GM19351 (cell line): ENCODE measurements around the gene ZSWIM3.

Experiments
- ATAC-seq: cut with Tn5 transposase; IDR thresholded peaks from one replicate; pipeline ENCODE4 v1.9.1; 2021; ENCODE audit warnings: mild to moderate bottlenecking, moderate library complexity; ENCODE audit not compliant: unreplicated experiment

The ZSWIM3 gene

DNA sequence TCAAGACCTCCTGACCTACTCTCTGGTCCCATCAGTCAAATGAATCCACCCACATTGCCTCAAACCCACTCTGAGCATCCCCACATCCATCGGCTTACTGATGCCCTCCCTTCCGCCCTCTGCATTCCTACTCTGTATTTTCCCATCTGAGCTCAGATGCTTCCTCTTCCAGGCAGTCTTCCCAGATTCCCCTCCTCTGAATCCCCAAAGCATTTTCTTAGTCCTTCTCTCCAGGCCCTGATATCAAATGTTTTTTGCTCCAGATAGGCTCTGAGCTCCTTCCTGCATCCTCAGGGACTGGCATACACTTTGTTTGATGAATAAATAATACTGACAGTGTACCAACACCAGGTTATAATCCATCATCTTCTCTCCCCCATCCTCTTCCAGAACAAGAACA, 50.7 kb downstream of the ZSWIM3 start:
- no peak for ATAC-seq

DNA sequence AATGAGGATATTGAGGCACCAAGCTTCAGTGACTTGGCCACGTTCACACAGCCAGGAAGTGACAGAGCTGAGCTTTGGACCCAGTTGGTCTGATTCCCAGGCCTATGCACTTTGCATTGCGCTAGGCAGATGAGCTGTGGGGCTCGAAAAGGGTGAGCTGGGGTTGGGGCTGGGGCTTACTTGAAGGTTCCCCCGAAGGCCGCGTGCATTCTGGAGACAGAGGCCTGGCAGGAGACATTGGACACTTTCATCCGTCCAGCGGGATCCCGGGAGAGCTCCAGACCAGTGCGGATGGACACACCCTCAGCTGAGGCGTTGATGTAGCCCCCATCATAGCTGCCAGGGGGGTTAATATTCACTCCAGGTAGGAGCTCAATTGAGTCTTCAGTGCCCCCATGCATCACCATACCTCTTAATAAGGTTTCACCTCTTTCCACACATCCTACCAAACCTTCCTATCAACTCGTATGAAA, 52.0 kb downstream of the ZSWIM3 start:
- ATAC-seq = no peak

DNA sequence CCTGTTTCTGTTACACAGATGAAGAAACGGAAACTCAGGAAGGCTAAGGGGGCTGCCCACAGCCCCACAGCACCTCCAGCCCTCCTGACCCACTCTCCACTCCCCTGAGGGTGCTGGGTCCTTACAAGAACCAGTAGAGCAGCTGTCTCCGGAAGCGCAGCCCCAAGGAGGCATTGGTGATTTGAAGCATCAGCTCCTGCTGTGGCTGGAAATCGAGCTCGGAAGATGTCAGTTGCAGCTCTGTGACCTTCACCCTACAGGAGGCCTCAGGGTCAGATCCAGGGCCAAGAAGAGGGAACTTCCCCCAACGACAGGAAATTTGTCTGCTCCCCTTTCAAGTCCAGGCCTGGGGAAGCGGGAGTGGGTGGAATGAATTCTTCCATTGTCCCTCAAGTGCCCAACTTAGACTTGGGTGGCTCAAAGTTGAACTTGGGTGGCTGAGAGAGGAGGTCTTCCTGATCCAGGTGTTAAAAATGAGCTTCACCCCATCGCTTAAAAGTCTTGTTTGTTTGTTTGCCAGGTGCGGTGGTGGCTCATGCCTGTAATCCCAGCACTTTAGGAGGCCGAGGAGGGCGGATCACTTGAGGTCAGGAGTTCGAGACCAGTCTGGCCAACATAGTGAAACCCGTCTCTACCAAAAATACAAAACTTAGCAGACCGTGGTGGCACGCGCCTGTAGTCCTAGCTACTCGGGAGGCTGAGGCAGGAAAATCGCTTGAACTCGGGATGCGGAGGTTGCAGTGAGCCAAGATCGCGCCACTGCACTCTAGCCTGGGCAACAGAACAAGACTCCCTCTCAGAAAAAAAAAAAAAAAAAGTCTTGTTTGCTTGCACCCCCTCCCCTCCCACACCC, 52.6 kb downstream of the ZSWIM3 start:
- no peak for ATAC-seq

DNA sequence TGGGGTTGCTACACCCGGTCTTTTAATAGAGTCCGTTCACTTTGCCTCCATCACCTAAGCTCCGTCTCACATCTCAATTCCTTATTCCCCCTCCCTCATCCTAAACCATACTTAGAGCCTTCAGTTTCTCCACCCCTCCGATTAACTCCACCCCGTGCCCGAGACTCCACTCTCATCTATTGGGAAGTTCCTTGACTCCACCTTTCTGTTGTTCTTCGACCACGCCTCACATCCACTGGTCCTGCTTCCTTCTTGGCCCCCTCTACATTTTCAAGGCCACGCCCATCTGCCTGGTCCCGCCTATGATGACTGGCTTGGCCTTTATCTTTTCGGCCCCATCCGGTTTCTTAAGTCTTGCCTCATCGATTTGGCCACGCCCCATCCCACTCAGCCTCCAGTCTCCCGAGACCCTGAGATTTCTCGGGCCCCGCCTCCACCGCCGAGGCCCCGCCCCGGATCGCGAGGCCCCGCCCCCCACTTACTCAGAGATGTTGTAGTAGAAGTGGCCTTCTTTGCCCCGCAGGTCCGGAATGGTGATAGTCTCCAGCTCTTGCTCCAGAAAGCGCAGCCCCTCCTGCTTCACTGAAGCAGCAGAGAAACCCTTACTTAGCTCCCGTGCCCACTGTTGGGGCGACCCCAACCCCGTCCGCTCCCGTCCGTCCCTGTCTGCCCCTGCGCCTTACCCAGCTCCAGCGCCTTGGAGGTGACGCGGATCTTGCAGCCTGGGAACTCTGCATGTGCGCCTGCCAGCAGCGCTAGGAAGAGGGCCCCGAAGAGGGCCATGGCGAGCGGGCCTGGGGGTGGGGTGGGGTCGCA, 53.5 kb downstream of the ZSWIM3 start:
- ATAC-seq = peak; percentile 87

DNA sequence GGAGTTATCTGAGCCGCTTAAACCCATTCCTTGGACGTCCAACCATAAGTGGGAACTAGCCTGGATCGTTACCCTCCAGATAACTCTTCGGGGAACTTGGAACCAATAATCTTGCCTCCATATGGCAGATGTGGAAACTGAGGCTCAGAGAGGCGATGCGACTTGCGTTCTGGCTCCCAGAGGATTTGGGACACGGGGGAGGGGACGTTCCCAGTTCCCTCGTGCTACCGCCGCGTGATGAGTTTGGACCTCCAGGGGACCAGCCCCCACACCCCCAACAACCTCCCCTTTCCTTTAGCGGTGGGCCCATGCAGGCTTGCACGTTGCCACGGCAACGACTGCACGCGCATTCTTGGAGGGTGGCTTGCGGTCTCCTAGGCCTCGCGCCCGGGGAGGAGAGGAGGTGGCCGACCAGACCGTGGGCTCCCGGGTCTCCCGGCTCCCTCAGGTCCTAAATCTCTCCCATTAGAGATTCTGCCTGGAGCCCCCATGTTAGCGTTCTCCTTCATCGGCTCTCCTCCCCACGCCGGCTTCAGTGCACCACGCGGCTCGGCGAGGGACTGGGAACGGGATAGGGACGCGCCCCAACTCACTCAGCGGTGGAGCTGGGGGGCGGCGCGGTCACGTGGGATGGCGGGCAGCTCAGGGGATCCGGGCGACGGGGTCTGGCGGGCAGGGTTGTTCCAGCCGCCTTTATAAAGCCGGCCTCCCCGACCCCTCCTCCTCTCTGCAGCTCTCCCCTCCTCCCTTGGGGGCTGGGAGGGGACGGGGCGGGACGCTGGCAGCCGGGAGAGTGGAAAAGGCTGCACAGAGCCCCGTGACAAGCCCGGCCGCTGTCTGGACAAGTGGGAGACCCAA, 54.3 kb downstream of the ZSWIM3 start, which contains the start of gene PLTP:
PLTP (minus strand) TSS at position 670 of the 858 bp plus-strand sequence. CDS start 703 bp downstream, outside the sequence.
- no peak for ATAC-seq

DNA sequence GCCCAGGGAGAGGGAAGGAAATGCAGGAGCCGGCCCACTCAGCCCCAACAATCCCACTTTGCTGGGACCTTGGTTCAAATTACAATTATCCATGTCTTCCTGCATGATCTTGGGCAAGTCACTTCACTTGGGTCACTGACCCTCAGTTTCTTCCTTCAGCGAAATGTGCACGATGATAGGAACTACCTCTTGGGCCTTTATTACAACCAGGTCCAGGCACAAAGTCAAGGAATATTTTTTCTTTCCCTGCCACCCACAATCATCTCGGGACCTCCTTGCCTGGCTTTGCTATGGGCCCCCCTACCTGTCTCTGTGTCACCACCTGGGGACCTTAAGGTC, 54.9 kb downstream of the ZSWIM3 start:
- ATAC-seq = no peak

DNA sequence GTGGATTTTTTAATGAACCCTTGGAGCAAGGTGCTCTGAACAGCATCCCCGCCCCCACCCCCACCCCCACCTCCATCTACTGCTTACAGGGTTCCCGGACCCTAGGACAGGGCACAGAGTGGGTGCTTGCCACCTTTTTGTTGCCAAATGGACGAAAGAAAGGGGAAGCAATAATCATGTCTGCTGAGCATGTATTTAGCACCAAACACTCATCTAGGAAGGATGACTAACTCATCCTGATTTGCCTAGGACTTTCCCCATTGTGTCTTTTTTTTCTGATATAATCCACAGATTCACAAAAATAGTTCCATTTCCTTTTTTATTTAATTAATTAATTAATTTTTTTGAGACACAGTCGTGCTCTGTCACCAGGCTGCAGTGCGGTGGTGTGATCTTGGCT, 55.7 kb downstream of the ZSWIM3 start:
- no peak for ATAC-seq

DNA sequence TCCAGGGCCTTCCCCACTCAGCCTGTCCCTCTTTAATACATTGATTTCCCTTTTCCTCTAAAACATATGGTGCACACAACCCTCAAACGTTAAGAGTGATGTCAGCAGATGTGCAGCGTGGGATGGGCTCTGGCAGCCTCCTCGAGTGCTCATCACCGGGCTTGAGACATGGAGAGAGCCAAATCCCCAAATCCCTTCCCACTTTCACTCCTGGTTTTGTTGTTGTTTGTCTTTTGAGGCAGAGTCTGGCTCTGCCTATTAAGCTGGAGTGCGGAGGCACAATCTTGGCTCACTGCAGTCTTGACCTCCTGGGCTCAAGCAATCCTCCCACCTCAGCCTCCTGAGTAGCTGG, 60.4 kb downstream of the ZSWIM3 start:
- ATAC-seq = no peak

DNA sequence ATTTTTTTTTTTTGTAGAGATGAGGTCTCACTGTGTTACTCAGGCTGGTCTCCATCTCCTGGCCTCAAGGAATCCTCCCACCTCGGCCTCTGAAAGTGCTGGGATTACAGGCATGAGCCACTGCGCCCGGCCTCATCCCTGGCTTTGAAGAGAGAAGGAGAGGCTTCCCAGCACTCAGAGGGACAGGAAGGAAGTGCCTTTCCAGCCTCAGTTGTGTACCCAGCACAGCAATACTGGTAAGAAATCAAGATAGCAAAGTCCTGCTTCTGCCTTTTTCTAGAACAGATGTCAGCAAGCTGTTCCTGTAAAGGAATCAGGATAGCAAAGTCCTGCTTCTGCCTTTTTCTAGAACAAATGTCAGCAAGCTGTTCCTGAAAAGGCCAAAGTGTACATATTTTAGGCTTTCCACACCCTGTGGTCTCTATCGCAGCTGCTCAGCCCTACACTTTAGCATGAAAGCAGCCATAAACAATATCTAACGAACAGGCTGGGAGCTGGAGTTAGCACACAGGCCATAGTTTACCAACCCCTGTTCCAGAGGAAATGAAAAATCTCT, 60.8 kb downstream of the ZSWIM3 start:
- ATAC-seq = no peak

DNA sequence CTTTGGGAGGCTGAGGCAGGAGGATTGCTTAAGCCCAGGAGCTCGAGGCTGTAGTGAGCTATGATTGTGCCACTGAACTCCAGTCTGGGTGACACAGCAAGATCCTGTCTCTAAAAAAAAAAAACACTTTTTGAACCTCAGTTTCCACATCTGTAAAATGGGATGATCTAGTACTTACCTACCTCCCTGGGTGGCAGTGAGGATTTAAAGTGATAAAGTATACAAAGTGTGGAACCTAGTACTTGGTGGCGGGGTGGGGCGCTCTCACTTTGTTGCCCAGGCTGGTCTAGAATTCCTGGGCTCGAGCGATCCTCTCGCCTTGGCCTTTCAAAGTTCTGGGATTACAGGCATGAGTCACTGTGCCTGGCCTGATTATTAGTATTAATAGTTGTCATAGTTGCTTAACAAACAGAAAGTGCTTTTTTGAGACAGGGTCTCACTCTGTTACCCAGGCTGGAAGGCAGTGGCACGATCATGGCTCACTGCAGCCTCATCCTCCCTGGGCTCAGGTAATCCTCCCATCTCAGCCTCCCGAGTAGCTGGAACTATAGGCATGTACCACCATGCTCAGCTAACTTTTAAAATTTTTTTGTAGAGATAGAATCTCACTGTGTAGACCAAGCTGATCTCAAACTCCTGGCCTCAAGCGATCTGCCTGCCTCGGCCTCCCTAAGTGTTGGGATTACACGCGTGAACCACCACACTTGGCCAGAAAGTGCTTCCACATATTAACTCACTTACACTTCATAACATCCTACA, 61.5 kb downstream of the ZSWIM3 start:
- no peak for ATAC-seq

DNA sequence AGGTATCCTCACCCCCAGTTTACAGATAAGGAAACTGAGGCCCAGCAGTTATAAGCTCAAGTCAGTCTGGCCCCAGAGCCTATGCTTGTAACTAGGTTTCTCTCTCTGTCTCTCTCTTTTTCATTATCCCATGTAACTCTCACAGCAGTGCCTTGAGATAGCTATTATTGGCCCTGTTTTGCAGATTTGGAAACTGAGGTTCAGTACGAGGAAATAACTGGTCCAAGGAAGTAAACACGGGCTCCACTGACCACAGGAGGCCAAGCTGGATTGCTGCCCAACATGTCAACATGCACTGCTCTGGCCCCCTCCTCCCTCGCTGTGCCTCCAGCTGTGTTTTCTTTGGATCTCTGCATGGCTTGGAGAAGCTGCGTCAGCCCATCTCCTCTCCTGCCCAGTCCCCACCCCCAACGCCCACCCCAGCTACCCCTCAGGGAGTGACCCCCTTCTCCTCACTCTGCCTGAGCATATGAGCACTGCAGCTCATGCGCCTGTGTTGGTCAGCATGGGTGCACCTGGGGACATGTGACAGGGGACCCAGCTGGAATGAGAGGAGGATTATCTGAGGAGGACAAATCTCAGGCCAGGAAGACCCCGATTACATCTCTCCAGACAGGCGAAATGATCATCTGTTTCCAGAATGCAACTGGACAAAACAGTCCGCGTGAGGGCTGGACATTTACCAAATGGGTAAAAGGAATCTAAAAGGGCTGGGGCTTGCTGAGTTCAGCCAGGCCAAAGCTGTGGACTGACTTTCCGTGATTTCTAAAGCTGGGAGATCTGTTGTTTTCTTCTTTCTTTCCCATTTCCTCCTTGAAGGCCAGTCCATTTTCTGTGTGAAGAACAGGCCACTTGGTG, 62.4 kb downstream of the ZSWIM3 start:
- no peak for ATAC-seq

DNA sequence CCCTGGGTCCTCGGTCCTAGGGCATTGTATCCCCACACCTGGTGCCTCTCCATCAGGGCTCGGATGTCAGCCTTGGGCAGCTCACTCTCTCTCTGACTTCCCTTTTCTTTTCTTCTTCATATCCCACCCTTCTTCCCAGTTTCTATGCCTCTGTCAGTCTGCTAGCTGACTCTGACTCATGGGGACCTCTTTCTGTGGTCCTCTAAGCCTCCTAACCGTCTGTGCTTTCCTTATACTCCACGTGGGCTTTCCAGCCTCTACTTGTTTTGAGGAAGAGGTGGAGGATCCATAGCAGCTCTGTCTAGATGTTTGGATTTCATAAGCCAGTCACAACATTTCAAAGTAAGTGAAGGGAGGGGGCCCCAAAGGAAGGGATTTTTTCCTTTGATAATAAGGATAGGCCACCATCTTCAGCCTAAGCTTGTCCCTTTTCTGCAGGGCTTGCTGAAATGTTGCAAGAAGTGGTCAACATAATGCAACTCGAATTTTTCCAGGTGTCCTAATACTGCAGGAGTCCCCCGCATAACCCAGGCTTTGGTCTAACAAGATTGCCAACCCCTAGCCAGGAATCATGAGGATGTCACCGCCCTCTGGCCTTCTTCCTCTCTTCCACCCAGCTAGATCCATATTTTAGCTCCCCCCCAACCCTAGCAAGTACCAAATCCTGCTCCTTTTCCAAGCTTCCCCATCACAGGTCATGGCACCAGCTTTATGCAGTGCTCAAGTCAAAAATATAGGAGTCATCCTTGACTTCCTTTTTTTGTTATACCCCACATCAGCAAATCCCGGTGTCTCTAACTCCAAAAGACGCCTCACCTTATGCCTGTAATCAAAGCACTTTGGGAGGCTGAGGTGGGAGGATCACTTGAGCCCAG, 63.3 kb downstream of the ZSWIM3 start:
- ATAC-seq = no peak

DNA sequence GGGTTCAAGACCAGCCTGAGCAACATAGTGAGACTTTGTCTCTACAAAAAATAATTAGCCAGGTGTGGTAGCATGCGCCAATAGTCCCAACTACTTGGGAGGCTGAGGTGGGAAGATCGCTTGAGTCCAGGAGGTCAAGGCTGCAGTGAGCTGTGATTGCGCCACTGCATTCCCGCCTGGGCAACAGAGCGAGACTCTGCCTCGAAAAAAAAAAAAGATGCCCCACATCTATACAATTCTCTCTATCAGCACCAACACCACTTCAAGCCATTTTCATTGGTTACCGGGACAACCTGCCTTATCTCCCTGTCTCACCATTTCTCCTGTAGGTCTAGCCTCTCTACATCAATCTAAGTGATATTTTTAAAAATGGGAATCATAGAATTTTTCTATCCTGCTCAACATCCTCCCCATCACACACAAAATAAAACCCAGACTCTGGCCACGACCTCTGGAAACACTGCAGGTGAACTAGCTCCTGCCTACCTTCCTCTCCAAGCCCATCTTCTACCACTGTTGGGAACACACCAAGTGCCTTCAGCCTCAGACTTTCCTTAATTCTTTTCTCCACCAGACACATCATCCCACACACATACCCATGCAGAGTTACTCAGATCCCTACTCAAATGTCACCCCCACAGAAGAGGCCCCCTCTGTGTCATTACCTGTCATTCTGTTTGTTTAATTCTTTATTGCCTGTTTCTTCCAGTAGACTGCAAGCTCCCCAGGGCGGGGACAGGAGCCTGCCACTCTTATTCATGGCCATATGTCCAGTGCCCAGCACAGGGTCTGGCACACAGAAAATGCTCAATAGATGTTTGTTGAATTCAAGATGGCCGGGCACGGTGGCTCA, 64.1 kb downstream of the ZSWIM3 start:
- no peak for ATAC-seq

DNA sequence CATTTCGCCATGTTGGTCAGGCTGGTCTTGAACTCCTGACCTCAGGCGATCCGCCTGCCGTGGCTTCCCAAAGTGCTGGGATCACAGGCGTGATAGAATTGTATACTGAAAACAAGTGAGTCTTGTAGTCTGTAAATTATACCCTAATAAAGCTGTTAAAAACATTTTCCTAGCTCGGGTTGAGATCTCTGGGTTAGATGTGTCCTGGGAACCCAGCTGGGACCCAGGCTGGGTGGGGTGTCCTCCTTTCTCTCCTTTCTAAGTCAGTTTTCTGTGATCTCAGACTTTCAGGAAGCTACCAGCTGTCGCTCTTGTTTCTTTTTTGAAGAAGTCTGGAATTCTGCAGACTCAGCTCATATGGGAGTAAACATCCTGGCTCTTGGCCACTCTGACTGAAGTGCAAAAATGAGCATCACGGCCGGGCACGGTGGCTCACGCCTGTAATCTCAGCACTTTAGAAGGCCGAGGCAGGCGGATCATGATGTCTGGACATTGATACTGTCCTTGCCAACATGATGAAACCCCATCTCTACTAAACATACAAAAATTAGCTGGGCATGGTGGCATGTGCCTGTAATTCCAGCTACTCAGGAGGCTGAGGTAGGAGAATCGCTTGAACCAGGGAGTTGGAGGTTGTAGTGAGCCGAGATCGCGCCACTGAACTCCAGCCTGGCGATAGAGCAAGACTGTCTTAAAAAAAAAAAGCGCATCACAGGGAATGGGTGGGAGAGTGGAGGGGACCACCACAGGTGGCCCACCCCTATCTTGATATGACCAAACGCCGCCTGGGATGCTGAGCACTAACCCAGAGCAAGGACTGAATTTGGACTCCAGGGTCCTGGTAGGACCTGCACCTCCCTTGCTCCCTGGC, 67.2 kb downstream of the ZSWIM3 start:
- ATAC-seq = no peak

DNA sequence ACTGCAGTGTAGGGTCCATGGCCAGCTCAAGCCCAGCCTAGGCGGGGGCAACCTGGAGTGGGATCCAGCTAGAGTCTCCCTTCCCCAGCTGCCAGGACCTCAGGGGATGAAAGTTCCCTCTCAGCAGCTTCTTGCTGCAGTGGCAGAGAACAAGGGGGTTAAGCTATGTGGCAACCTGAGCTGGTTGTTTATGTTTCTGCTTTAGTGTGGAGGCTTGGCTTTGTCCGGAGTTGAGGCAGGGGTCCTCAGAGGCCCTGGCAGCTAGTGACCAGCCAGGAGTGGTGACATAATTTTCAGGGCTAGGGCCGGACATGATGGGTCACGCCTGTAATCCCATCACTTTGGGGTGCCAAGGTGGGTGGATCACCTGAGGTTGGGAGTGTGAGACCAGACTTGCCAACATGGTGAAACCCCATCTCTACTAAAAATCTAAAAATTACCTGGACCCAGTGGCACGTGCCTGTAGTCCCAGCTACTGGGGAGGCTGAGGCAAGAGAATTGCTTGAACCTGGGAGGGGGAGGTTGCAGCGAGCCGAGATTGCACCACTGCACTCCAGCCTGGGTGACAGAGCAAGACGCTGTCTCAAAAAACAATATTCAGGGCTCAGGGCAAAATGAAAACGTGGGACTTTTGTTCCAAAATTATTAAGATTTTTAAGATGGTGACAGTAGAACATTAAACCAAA, 68.5 kb downstream of the ZSWIM3 start:
- ATAC-seq = no peak

DNA sequence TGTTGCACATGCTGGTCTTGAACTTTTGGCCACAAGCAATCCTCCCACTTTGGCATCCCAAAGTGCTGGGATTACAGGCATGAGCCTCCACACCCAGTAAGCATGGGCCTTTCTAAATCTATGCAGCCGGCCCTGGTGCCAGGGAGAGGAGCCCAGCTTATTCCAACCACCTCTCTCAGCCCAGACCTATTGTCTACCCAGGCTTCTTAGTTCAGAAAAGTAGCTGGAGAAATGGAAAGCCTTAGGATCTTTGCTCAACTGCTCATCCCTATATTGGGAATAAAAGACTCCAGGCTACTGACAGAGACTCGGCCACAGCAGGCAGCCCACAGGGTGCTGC, 69.3 kb downstream of the ZSWIM3 start:
- ATAC-seq = no peak
